8988T (cell line): ENCODE data around the gene IL1R1.

Experiments
- DNase-seq: peaks from one replicate; pipeline ENCODE4 v3.0.0; 2011

The IL1R1 gene

GRCh38 chr2:102177814-102178478 lies 35.4 kb downstream of the IL1R1 start:
- DNase-seq = no peak

GRCh38 chr2:102179061-102179460 lies 36.5 kb downstream of the IL1R1 start:
- DNase-seq = no peak

GRCh38 chr2:102179788-102180686 lies 37.5 kb downstream of the IL1R1 start:
- no peak for DNase-seq

GRCh38 chr2:102180687-102180999 lies 38.1 kb downstream of the IL1R1 start:
- DNase-seq = no peak

GRCh38 chr2:102181376-102181775 lies 38.8 kb downstream of the IL1R1 start:
- no peak for DNase-seq

GRCh38 chr2:102181919-102182635 lies 39.5 kb downstream of the IL1R1 start:
- no peak for DNase-seq

- DNase-seq = no peak
These were observed 41.5 kb downstream of the IL1R1 start for GRCh38 chr2:102184018-102184417.

- DNase-seq = no peak
These were observed 42.0 kb downstream of the IL1R1 start for GRCh38 chr2:102184568-102184967.

GRCh38 chr2:102185347-102185746 lies 42.8 kb downstream of the IL1R1 start:
- DNase-seq = no peak

- no peak for DNase-seq
These were observed 44.4 kb downstream of the IL1R1 start, which contains the start of gene IL1RL2 for GRCh38 chr2:102186791-102187495. Gene IL1RL2, plus strand, starts transcription at chr2:102187023. Its CDS starts 845 bp downstream, at chr2:102187868.

- no peak for DNase-seq
These were observed 45.1 kb downstream of the IL1R1 start for GRCh38 chr2:102187496-102188150.

GRCh38 chr2:102190430-102191107 lies 48.0 kb downstream of the IL1R1 start:
- DNase-seq = no peak

- DNase-seq = no peak
These were observed 49.0 kb downstream of the IL1R1 start for GRCh38 chr2:102191501-102191900.

- no peak for DNase-seq
These were observed 50.5 kb downstream of the IL1R1 start for GRCh38 chr2:102193074-102193473.

- no peak for DNase-seq
These were observed 52.2 kb downstream of the IL1R1 start for GRCh38 chr2:102194609-102195268.

- DNase-seq = no peak
These were observed 55.0 kb downstream of the IL1R1 start for GRCh38 chr2:102197389-102198137.

GRCh38 chr2:102200539-102200938 lies 58.0 kb downstream of the IL1R1 start:
- DNase-seq = no peak

- DNase-seq = no peak
These were observed 62.1 kb downstream of the IL1R1 start for GRCh38 chr2:102204638-102205037.

GRCh38 chr2:102206666-102207341 lies 64.3 kb downstream of the IL1R1 start:
- no peak for DNase-seq

- no peak for DNase-seq
These were observed 66.2 kb downstream of the IL1R1 start for GRCh38 chr2:102208774-102209173.
